H1 (cell line): ENCODE data around the gene SEMA4F. TPM values are rescaled to one million over a fixed set of nuclear protein-coding genes. Genes with fewer than 3 reads are reported as not detected.

ENCODE experiments used
- ATF3 ChIP-seq: IDR thresholded peaks from 2 replicates; pipeline ENCODE4 v1.6.1; 2011; ENCODE audit warnings: low read depth, mild to moderate bottlenecking, low read length; ENCODE audit not compliant: insufficient read depth
- CTCF ChIP-seq, 3 experiments: IDR thresholded peaks; 1 replicate in 2 of 3; 2 replicates in 1 of 3; pipeline versions ENCODE4 v1.5.1 to v1.6.1; 2011; ENCODE audit warnings: low read length in 3 of 3, mild to moderate bottlenecking in 3 of 3, inconsistent platforms in 2 of 3, low read depth in 1 of 3, moderate library complexity in 1 of 3; ENCODE audit not compliant: insufficient read depth in 1 of 3; ENCODE audit errors: control extremely low read depth in 1 of 3
- JUND ChIP-seq: IDR thresholded peaks from 2 replicates; pipeline ENCODE4 v1.6.1; 2011; ENCODE audit warnings: mild to moderate bottlenecking, improper control_type of control experiment, low read length
- MAFK ChIP-seq: IDR thresholded peaks from 2 replicates; pipeline ENCODE4 v1.6.1; 2012; ENCODE audit warnings: low read depth, mild to moderate bottlenecking, improper control_type of control experiment, low read length
- MAX ChIP-seq: IDR thresholded peaks from 2 replicates; pipeline ENCODE4 v1.6.1; 2012; ENCODE audit warnings: inconsistent platforms
- RBBP5 ChIP-seq: IDR thresholded peaks from 2 replicates; pipeline ENCODE4 v1.7.1; 2012; ENCODE audit warnings: low read depth, mild to moderate bottlenecking, inconsistent platforms, low read length, moderate library complexity, borderline replicate concordance
- SIRT6 ChIP-seq: IDR thresholded peaks from one replicate; pipeline ENCODE4 v1.7.1; 2012; ENCODE audit warnings: low read length, inconsistent platforms
- SIX5 ChIP-seq: IDR thresholded peaks from 2 replicates; pipeline ENCODE4 v1.6.1; 2011; ENCODE audit warnings: mild to moderate bottlenecking, low read depth, low read length
- polyA plus RNA-seq, 7 experiments: library from polyadenylated mRNA; depleted of rRNA in 3 of 7; stranded (reverse) in 5 of 7; unstranded in 2 of 7; fragments of >200 nt in 5 of 7; fragments of 200-250 nt in 2 of 7; gene quantifications; 1 replicate in 5 of 7; 2 replicates in 1 of 7; 4 replicates in 1 of 7; pipeline versions ENCODE4 v1.2.1 to v1.2.3, GENCODE V29; 2011 to 2013; ENCODE audit warnings: missing spikeins in 2 of 7, mixed read lengths in 2 of 7
- total RNA-seq: library from RNA; stranded (reverse); fragmentation: NEBNext Ultra II Directional; extraction: Animal tissue kit (Norgen Biotek cat#: 25700); gene quantifications from 2 replicates; pipeline ENCODE4 v1.2.1, GENCODE V29; 2021
- TF ChIP-seq, protein P1 (sequence below): fragments of 300-600 bp; sonication (generic); IDR thresholded peaks from 2 replicates; pipeline ENCODE4 v1.7.1; 2012; ENCODE audit warnings: low read length, moderate library complexity, mild to moderate bottlenecking, inconsistent platforms; ENCODE audit not compliant: insufficient replicate concordance

SEMA4F gene
- total and polyA plus RNA-seq, 2 of the 8 experiments (the other 6 are each of a cell fraction or from before 2014, with no cell fraction given), result 3.3 to 3.4 TPM

GRCh38 chr2:74696829-74697228, 42.8 kb downstream of the SEMA4F start (continued):
- TF ChIP-seq, protein P1, sequence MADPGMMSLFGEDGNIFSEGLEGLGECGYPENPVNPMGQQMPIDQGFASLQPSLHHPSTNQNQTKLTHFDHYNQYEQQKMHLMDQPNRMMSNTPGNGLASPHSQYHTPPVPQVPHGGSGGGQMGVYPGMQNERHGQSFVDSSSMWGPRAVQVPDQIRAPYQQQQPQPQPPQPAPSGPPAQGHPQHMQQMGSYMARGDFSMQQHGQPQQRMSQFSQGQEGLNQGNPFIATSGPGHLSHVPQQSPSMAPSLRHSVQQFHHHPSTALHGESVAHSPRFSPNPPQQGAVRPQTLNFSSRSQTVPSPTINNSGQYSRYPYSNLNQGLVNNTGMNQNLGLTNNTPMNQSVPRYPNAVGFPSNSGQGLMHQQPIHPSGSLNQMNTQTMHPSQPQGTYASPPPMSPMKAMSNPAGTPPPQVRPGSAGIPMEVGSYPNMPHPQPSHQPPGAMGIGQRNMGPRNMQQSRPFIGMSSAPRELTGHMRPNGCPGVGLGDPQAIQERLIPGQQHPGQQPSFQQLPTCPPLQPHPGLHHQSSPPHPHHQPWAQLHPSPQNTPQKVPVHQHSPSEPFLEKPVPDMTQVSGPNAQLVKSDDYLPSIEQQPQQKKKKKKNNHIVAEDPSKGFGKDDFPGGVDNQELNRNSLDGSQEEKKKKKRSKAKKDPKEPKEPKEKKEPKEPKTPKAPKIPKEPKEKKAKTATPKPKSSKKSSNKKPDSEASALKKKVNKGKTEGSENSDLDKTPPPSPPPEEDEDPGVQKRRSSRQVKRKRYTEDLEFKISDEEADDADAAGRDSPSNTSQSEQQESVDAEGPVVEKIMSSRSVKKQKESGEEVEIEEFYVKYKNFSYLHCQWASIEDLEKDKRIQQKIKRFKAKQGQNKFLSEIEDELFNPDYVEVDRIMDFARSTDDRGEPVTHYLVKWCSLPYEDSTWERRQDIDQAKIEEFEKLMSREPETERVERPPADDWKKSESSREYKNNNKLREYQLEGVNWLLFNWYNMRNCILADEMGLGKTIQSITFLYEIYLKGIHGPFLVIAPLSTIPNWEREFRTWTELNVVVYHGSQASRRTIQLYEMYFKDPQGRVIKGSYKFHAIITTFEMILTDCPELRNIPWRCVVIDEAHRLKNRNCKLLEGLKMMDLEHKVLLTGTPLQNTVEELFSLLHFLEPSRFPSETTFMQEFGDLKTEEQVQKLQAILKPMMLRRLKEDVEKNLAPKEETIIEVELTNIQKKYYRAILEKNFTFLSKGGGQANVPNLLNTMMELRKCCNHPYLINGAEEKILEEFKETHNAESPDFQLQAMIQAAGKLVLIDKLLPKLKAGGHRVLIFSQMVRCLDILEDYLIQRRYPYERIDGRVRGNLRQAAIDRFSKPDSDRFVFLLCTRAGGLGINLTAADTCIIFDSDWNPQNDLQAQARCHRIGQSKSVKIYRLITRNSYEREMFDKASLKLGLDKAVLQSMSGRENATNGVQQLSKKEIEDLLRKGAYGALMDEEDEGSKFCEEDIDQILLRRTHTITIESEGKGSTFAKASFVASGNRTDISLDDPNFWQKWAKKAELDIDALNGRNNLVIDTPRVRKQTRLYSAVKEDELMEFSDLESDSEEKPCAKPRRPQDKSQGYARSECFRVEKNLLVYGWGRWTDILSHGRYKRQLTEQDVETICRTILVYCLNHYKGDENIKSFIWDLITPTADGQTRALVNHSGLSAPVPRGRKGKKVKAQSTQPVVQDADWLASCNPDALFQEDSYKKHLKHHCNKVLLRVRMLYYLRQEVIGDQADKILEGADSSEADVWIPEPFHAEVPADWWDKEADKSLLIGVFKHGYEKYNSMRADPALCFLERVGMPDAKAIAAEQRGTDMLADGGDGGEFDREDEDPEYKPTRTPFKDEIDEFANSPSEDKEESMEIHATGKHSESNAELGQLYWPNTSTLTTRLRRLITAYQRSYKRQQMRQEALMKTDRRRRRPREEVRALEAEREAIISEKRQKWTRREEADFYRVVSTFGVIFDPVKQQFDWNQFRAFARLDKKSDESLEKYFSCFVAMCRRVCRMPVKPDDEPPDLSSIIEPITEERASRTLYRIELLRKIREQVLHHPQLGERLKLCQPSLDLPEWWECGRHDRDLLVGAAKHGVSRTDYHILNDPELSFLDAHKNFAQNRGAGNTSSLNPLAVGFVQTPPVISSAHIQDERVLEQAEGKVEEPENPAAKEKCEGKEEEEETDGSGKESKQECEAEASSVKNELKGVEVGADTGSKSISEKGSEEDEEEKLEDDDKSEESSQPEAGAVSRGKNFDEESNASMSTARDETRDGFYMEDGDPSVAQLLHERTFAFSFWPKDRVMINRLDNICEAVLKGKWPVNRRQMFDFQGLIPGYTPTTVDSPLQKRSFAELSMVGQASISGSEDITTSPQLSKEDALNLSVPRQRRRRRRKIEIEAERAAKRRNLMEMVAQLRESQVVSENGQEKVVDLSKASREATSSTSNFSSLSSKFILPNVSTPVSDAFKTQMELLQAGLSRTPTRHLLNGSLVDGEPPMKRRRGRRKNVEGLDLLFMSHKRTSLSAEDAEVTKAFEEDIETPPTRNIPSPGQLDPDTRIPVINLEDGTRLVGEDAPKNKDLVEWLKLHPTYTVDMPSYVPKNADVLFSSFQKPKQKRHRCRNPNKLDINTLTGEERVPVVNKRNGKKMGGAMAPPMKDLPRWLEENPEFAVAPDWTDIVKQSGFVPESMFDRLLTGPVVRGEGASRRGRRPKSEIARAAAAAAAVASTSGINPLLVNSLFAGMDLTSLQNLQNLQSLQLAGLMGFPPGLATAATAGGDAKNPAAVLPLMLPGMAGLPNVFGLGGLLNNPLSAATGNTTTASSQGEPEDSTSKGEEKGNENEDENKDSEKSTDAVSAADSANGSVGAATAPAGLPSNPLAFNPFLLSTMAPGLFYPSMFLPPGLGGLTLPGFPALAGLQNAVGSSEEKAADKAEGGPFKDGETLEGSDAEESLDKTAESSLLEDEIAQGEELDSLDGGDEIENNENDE, result no peak
- TF ChIP-seq SIRT6 (no peak), MAX (no peak), SIX5 (no peak), CTCF (IDR thresholded peaks at IDR 0.05; ENCODE audit: control extremely low read depth in 1 of 3, insufficient read depth in 1 of 3, low read depth in 1 of 3, low read length in 3 of 3) (no peak), ATF3 (no peak), MAFK (no peak), JUND (no peak), RBBP5 (no peak)
